Psoas muscle (tissue), 8 donors: ENCODE measurements around the gene OTUB2. TPM values are rescaled to one million over a fixed set of nuclear protein-coding genes. Genes with fewer than 3 reads are reported as not detected.

Experiments used
- ATAC-seq, 4 donors: fragments of 200-7000 bp; cut with Tn5 transposase; one replicate each; pipeline ENCODE4 v1.9.1; 2020; ENCODE audit warnings: moderate library complexity in 3 of 4, mild to moderate bottlenecking in 2 of 4
- DNase-seq, 2 donors: peaks; one replicate each; pipeline ENCODE4 v3.0.0-alpha.2; 2020
- H3K27ac ChIP-seq: fragments of 200-600 bp; one replicate; pipeline ENCODE4 v1.8.0; 2022
- H3K27me3 ChIP-seq, 3 donors: fragments of 200-600 bp in 1 of 3; one replicate each; pipeline versions ENCODE4 v1.6.1 to v1.8.0; 2013 to 2022; ENCODE audit warnings: low read length in 2 of 3, mild to moderate bottlenecking in 2 of 3, moderate library complexity in 1 of 3; ENCODE audit not compliant: insufficient read depth in 3 of 3
- H3K36me3 ChIP-seq, 2 donors: fragments of 200-600 bp in 1 of 2; one replicate each; pipeline versions ENCODE4 v1.6.1 to v1.8.0; 2013 to 2022; ENCODE audit warnings: low read depth in 1 of 2, mild to moderate bottlenecking in 1 of 2, moderate library complexity in 1 of 2; ENCODE audit not compliant: insufficient read depth in 1 of 2
- H3K4me1 ChIP-seq: fragments of 200-600 bp; one replicate; pipeline ENCODE4 v1.8.0; 2022
- H3K4me3 ChIP-seq: fragments of 200-600 bp; one replicate; pipeline ENCODE4 v1.8.0; 2022; ENCODE audit warnings: mild to moderate bottlenecking
- H3K9me3 ChIP-seq: fragments of 200-600 bp; one replicate; pipeline ENCODE4 v1.8.0; 2022
- CTCF ChIP-seq: fragments of 200-600 bp; IDR thresholded peaks from one replicate; pipeline ENCODE4 v1.8.0; 2022; ENCODE audit warnings: antibody characterized with exemption
- WGBS, 3 donors: extraction: QIAGEN DNeasy Blood & Tissue Kit; methylation state at CpG; one replicate each; pipeline versions ENCODE4 v1.1.6 to v1.1.7; 2013; 5-methylcytosine and 5-hydroxymethylcytosine counted together
- intact Hi-C, 2 donors: fragments of 100-400 bp; cut with DNase I; formaldehyde crosslinking; loops; one replicate each; pipeline versions ENCODE4 v1.11.0 to v1.14.2; 2022
- polyA plus RNA-seq, 3 donors: library from polyadenylated mRNA; stranded (reverse); fragments of 200-250 nt; gene quantifications; one replicate each; pipeline ENCODE4 v1.2.3, GENCODE V29; 2013
- total RNA-seq, 4 donors: library from RNA; stranded (reverse); fragmentation: NEBNext Ultra II Directional in 2 of 4; extraction: Animal tissue kit (Norgen Biotek cat#: 25700) in 2 of 4; gene quantifications; one replicate each; pipeline versions ENCODE4 v1.2.1 to v1.2.4, GENCODE V29; 2021 to 2023
- donor health status: healthy with polysubstance abuse.
- donor health status: DM: no; HTN: no; CAD: no; lungs with moderate emphysema.
- donor health status: Bipolar disorder and iron deficiency.
- donor health status: healthy.
- donor health status: DM: yes; HTN: yes; CAD: no.
- donor health status: DM: no; HTN: no; CAD: no.
- donor health status: DM: no; HTN: no; CAD: no.
- donor health status: DM: yes; HTN: yes; CAD: no.

Gene OTUB2
- total and polyA plus RNA-seq, 7 donors: 0.04 to 0.96 (median 0.09) TPM

DNA sequence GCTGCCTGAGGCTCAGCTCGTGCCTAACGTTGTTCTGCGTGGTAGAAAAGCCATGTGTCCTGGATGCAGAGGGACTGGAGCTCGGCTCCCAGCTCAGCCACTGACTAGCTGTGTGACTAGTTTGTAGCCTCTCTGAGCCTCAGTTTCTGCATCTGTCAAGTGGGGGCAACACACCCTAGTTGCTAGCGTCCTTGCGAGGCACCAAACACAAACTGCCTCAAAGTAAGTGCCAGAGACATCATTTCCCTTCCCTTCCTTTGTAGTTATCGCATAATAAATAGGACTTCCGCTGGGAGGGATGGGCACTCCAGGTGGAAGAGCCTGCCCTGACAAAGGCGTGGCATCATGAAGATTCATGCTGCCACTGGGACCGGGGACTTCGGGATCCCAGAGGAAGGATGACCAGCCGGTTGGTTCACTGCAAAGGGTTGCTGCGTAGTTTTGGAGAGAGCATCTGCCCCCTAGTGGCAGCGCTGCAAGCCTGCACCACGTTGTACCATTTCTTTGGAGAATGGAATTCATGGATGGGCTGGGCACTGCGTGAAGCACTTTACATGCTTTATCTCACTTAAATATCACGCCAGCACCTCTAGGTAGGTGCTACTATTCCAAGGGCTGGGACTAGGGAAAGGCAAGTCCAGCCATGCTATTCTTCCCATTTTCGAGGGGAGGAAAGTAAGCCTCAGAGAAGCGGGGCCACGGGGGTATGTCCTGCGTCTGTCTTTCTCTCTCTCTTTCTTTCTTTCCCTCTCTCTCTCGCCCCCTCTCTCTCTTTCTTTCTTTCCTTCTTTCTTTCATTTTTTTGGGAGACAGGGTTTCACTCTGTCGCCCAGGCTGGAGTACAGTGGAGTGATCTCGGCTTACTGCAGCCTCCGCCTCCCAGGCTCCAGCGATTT, 24.4 kb upstream of the OTUB2 start:
- no peaks in the 10 kb centered on the region for H3K27me3 ChIP-seq
- no peak overlapping the region for H3K4me3 ChIP-seq
- intact Hi-C loops: loop anchor here in 1 of 2 donors (5.0 kb wide), 1 partner anchor 59 kb away; no protein-coding TSS in a partner anchor

DNA sequence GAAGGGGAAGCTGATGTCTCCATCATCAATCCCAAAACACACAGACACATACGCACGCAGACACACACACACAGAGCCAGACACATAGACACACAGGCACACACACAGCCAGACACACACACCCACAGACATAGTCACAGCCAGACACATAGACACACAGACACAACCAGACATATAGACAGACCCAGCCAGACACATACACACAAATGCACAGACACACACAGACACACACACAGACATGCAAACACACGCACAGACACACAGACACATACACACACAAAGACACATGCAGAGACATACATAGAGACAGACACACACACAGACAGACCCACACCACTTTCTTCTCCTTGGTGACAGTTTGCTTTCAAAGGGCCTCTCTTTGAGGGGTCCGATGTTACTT, 22.7 kb upstream of the OTUB2 start:
- H3K4me1 ChIP-seq: peaks cover 15% of the 10 kb centered on the region
- no peak overlapping the region for H3K27ac ChIP-seq
- H3K36me3 ChIP-seq: peaks cover 0 to 4% of the 10 kb centered on the region in 2 donors
- intact Hi-C loops: loop anchor here (1.0 to 5.0 kb wide), 2 partner anchors 61 to 65 kb away; no protein-coding TSS in a partner anchor
- no peak for ATAC-seq
- no peak for TF ChIP-seq CTCF
- no peaks in the 10 kb centered on the region for H3K9me3 ChIP-seq
- no peak overlapping the region for H3K4me3 ChIP-seq
- WGBS, 3 donors: 81 to 90% (median 86%) methylated on average over 4 of the region's 4 CpGs
- DNase-seq: no peak
- no peaks in the 10 kb centered on the region for H3K27me3 ChIP-seq

More for the DNA sequence above, 24.4 kb upstream of the OTUB2 start:
- Histone ChIP-seq H3K27ac (peak overlapping the region; percentile 68), H3K36me3 (peaks cover 0 to 4% of the 10 kb centered on the region in 2 donors), H3K4me1 (peaks cover 32% of the 10 kb centered on the region), H3K9me3 (no peaks in the 10 kb centered on the region)
- DNase-seq (peak; percentile 57 to 75), ATAC-seq (peak; percentile 67 to 77 (median 72))
- WGBS, 3 donors: 38 to 40% (median 39%) methylated on average over 26 of the region's 26 CpGs
- peak; percentile 99 for TF ChIP-seq CTCF

GRCh38 chr14:94004015-94004414, 22.1 kb upstream of the OTUB2 start:
- no peak for ATAC-seq
- 79 to 82% (median 80%) methylated on average over 8 of the region's 8 CpGs for WGBS, 3 donors
- no peak overlapping the region for H3K4me3 ChIP-seq
- peaks cover 9% of the 10 kb centered on the region for H3K4me1 ChIP-seq
- no peaks in the 10 kb centered on the region for H3K9me3 ChIP-seq
- TF ChIP-seq CTCF: no peak
- no peak overlapping the region for H3K27ac ChIP-seq
- H3K36me3 ChIP-seq: peaks cover 0 to 4% of the 10 kb centered on the region in 2 donors
- intact Hi-C loops: loop anchor here in 1 of 2 donors (5.0 kb wide), 1 partner anchor 62 kb away; no protein-coding TSS in a partner anchor
- no peak for DNase-seq
- H3K27me3 ChIP-seq: no peaks in the 10 kb centered on the region

GRCh38 chr14:94005324-94006073, 20.6 kb upstream of the OTUB2 start:
- H3K4me1 ChIP-seq: peaks cover 15% of the 10 kb centered on the region
- DNase-seq (no peak), ATAC-seq (no peak)
- no peaks in the 10 kb centered on the region for H3K27me3 ChIP-seq
- H3K27ac ChIP-seq: no peak overlapping the region
- H3K4me3 ChIP-seq: no peak overlapping the region
- peak; percentile 23 for TF ChIP-seq CTCF
- no peaks in the 10 kb centered on the region for H3K9me3 ChIP-seq
- WGBS, 3 donors: 62 to 65% (median 64%) methylated on average over 14 of the region's 14 CpGs
- intact Hi-C loops: no loop called here
- peaks cover 0 to 4% of the 10 kb centered on the region in 2 donors for H3K36me3 ChIP-seq
